Testis (tissue), 2 donors: ENCODE results near the gene CES2.

Source experiments
- POLR2A ChIP-seq: fragments of 450-650 bp; IDR thresholded peaks from one replicate; pipeline ENCODE4 v1.6.1; 2017; ENCODE audit warnings: antibody characterized with exemption, mild to moderate bottlenecking, moderate library complexity
- TF ChIP-seq, protein P1 (sequence below), 3 experiments: fragments of 450-650 bp in 2 of 3; fragments of 200-600 bp in 1 of 3; sonication (generic) in 1 of 3; IDR thresholded peaks; one replicate each; pipeline ENCODE4 v1.5.1; 2016 to 2019; ENCODE audit warnings: antibody characterized with exemption in 3 of 3, mild to moderate bottlenecking in 2 of 3, moderate library complexity in 1 of 3

- TF ChIP-seq, protein P1, sequence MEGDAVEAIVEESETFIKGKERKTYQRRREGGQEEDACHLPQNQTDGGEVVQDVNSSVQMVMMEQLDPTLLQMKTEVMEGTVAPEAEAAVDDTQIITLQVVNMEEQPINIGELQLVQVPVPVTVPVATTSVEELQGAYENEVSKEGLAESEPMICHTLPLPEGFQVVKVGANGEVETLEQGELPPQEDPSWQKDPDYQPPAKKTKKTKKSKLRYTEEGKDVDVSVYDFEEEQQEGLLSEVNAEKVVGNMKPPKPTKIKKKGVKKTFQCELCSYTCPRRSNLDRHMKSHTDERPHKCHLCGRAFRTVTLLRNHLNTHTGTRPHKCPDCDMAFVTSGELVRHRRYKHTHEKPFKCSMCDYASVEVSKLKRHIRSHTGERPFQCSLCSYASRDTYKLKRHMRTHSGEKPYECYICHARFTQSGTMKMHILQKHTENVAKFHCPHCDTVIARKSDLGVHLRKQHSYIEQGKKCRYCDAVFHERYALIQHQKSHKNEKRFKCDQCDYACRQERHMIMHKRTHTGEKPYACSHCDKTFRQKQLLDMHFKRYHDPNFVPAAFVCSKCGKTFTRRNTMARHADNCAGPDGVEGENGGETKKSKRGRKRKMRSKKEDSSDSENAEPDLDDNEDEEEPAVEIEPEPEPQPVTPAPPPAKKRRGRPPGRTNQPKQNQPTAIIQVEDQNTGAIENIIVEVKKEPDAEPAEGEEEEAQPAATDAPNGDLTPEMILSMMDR (IDR thresholded peaks at IDR 0.05): no peak
- no peak for TF ChIP-seq POLR2A
Observed at GRCh38 chr16:66900721-66901441, 34.4 kb upstream of the CES2 start.
